ENCODE measurements around the gene STS.
"Not testable (repeated sequence)": the region's sequence is repeated elsewhere in the genome, so short reads cannot be mapped to it uniquely, and the experiment has no call there.

The STS gene

GRCh38 chrX:7139202-7140081 is 8.1 kb upstream of the STS start:
- no peak for DNase-seq (ENCODE audit: low read depth in 2 of 2)

- DNase-seq (ENCODE audit: low read depth in 2 of 2): no peak
These were observed 4.4 kb upstream of the STS start for GRCh38 chrX:7143076-7143475.

GRCh38 chrX:7143941-7144525 is 3.5 kb upstream of the STS start:
- no peak for DNase-seq (ENCODE audit: low read depth in 2 of 2)

- DNase-seq (ENCODE audit: low read depth in 2 of 2): no peak
These were observed 2.1 kb upstream of the STS start for GRCh38 chrX:7145454-7145853.

- no peak for DNase-seq (ENCODE audit: low read depth in 2 of 2)
These were observed 1.4 kb upstream of the STS start for GRCh38 chrX:7146020-7146702.

- no peak for DNase-seq (ENCODE audit: low read depth in 2 of 2)
These were observed 654 bp upstream of the STS start for GRCh38 chrX:7146703-7147412.

GRCh38 chrX:7147978-7148854 is 704 bp downstream of the STS start, which contains the start of gene PUDP:
PUDP (minus strand) TSS chrX:7148153; CDS start chrX:7148113, 40 bp downstream.
- peak; percentile 55 to 82 for DNase-seq (ENCODE audit: low read depth in 2 of 2)

- DNase-seq (ENCODE audit: low read depth in 2 of 2): no peak
These were observed 1.9 kb downstream of the STS start for GRCh38 chrX:7149411-7149810.

- no peak for DNase-seq (ENCODE audit: low read depth in 2 of 2)
These were observed 5.7 kb downstream of the STS start for GRCh38 chrX:7153231-7153630.

- no peak for DNase-seq (ENCODE audit: low read depth in 2 of 2)
These were observed 6.6 kb downstream of the STS start for GRCh38 chrX:7154041-7154597.

- DNase-seq (ENCODE audit: low read depth in 2 of 2): no peak
These were observed 7.7 kb downstream of the STS start for GRCh38 chrX:7155163-7155562.

- DNase-seq (ENCODE audit: low read depth in 2 of 2): no peak
These were observed 9.4 kb downstream of the STS start for GRCh38 chrX:7156879-7157278.

GRCh38 chrX:7158468-7158990 is 11.0 kb downstream of the STS start:
- no peak for DNase-seq (ENCODE audit: low read depth in 2 of 2)

GRCh38 chrX:7159149-7159861 is 11.8 kb downstream of the STS start:
- no peak for DNase-seq (ENCODE audit: low read depth in 2 of 2)

- DNase-seq (ENCODE audit: low read depth in 2 of 2): no peak
These were observed 15.7 kb downstream of the STS start for GRCh38 chrX:7163146-7163677.

- DNase-seq (ENCODE audit: low read depth in 2 of 2): no peak
These were observed 16.7 kb downstream of the STS start for GRCh38 chrX:7164174-7164573.

GRCh38 chrX:7168371-7168770 is 20.9 kb downstream of the STS start:
- no peak for DNase-seq (ENCODE audit: low read depth in 2 of 2)

- no peak for DNase-seq (ENCODE audit: low read depth in 2 of 2)
These were observed 22.1 kb downstream of the STS start for GRCh38 chrX:7169627-7170026.

GRCh38 chrX:7170898-7171297 is 23.4 kb downstream of the STS start:
- no peak for DNase-seq (ENCODE audit: low read depth in 2 of 2)

GRCh38 chrX:7178859-7179258 is 31.3 kb downstream of the STS start:
- DNase-seq (ENCODE audit: low read depth in 2 of 2): not testable (repeated sequence)
